ENCODE results near the gene PRSS12. TPM values are rescaled to one million over a fixed set of nuclear protein-coding genes. Genes with fewer than 3 reads are reported as not detected.
"Not testable (repeated sequence)": the region's sequence is repeated elsewhere in the genome, so short reads cannot be mapped to it uniquely, and the experiment has no call there.

The PRSS12 gene
- polyA plus RNA-seq, 4 donors: 12.2 to 17.0 (median 13.7) TPM

DNA sequence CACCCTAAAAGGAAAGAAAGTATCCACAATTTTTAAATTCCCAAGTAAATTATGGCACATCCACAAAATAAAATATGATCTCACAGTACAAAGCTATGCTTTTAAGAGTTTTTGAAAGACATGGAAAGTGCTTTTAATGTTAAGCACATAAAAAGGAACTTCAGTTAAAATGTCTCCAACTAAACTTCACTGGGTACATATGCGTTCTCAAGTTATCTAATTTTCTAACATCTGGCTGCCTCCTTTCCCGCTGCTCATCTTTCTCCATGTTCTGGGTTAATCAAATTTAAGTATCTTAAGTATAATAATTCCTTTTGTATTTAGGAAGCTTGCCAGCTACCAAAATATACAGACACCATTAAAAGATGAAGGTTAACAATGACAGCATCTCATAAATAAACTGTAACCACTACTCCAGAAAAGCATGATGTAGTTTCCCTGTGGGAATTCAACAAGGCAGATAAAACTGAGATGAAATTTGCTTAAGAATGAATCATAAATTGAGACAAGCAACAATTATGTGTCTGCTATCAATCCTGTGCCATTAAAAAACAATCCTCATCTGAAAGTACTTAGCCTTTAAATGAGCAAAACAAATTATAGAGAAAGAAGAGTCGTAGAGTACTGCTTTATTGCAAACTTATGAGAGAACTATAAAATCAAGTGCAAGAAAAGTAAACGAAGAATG lies 25.1 kb downstream of the PRSS12 start:
- DNase-seq (ENCODE audit: low read depth in 4 of 4, low spot score in 3 of 4): peak in 3 of 4 donors; percentile 16 to 49 (median 31)

GRCh38 chr4:118326585-118326984 lies 26.2 kb downstream of the PRSS12 start:
- no peak for DNase-seq (ENCODE audit: low read depth in 4 of 4, low spot score in 3 of 4)

DNA sequence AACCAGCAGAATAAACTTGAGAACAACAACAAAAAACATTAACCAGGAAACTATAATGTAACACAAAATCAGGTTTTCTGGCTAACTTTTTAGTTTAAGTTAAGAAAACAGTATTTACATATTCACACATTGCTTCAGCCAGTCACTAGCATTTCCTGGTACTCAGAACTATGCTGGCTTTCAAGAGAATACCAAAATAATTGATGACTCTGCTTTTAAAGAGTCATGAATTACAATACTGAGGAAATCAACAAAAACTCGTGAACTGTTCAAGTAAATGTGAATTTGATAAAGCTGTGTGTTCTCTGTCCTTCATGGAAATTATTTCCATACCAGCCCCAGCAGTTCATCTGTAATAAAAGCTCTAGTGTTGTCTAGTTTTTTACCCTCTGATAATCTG lies 27.4 kb downstream of the PRSS12 start:
- no peak for DNase-seq (ENCODE audit: low read depth in 4 of 4, low spot score in 3 of 4)

GRCh38 chr4:118322831-118323502 lies 29.8 kb downstream of the PRSS12 start:
- no peak for DNase-seq (ENCODE audit: low read depth in 4 of 4, low spot score in 3 of 4)

GRCh38 chr4:118318931-118319330 lies 33.9 kb downstream of the PRSS12 start:
- DNase-seq (ENCODE audit: low read depth in 4 of 4, low spot score in 3 of 4): no peak

GRCh38 chr4:118317691-118318090 lies 35.1 kb downstream of the PRSS12 start:
- no peak for DNase-seq (ENCODE audit: low read depth in 4 of 4, low spot score in 3 of 4)

DNA sequence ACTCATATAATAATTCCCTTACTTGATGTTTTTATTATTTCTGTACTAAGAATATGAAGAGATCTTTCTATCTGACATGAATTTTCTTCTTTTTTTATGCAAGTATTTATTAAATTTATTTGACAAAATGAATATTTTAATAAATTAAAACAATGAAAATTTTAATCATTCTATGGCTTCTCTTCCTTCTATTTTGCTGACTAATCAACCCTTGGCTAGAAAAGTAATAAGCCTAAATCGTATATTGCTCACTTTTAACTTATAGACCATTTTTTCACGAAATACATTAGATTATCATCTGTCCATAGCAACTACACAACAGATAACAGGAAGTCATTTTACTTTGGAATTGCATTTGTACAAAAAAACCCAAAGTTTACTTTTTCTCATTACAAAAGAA lies 38.6 kb downstream of the PRSS12 start:
- no peak for DNase-seq (ENCODE audit: low read depth in 4 of 4, low spot score in 3 of 4)

DNA sequence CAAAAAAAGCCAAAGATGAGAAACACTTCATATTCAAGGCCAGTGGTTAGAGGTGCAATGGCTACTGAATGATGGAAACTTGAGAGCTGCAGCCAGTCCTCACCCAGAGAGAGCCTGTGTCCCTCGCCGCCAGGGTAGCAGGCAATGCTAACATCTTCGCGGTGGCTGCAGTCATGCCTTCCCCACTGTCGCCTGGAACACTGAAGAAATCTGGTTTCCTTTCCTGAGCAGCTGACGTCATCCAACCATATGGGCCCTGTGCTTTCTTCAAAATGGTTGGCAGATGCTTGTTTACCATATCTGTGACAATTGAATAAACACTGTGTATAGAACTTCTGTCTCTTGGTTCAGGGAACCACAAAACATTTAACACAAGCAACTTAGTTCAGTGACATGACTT lies 39.7 kb downstream of the PRSS12 start:
- DNase-seq (ENCODE audit: low read depth in 4 of 4, low spot score in 3 of 4): no peak

GRCh38 chr4:118308306-118309030 lies 44.3 kb downstream of the PRSS12 start:
- DNase-seq (ENCODE audit: low read depth in 4 of 4, low spot score in 3 of 4): no peak

- no peak for DNase-seq (ENCODE audit: low read depth in 4 of 4, low spot score in 3 of 4)
Observed at GRCh38 chr4:118307643-118308042, 45.2 kb downstream of the PRSS12 start.

DNA sequence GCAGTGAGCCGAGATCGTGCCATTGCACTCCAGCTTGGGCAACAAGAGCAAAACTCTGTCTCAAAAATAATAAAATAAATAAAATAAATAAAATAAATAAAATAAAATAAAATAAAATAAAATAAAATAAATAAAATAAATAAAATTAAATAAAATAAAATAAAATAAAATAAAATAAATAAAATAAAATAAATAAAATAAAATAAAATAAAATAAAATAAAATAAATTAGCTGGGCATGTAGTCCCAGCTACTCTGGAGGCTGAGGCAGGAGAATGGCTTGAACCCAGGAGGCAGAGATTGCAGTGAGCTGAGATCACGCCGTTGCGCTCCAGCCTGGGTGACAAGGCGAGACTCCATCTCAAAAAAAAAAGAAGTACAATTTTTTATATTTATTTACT lies 53.2 kb downstream of the PRSS12 start:
- DNase-seq (ENCODE audit: low read depth in 4 of 4, low spot score in 3 of 4): not testable (repeated sequence)

DNA sequence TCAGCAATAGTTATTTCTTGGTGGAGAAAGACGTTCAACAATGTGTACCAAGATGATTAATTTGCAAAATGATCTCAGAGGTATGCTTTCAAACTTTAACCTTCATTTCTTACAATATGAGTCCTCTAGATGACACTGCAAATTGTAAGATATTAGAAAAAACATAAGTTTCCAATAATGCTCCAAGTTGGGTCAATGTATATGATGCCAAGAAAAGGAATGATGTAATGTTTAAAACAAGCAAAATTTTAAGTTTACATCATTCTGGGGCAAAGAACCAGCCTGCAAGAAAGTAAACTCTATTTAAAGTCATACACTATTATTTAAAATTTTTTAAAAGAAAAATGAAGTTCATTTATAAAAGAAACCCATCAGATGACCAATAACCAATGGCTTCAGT lies 56.1 kb downstream of the PRSS12 start:
- DNase-seq (ENCODE audit: low read depth in 4 of 4, low spot score in 3 of 4): no peak

DNA sequence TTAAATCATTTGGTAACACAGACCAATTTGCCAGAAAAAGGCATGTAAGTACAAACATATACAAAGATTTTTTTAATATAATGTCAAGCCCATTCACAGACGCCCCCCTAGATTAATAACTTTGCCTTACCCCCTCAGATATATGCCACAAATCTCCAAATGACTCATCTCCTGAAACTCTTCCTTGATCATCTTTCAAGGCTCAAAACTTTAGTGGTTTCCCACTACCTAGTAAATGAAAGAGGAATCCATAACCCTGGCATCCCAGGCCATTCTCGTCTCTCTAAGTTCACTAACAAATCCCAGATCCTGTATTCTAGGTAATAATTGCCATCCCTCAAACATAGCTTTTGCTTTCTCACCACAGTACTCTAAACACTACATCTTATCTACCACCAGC lies 61.9 kb downstream of the PRSS12 start:
- DNase-seq (ENCODE audit: low read depth in 4 of 4, low spot score in 3 of 4): no peak

- no peak for DNase-seq (ENCODE audit: low read depth in 4 of 4, low spot score in 3 of 4)
Observed at GRCh38 chr4:118289794-118290193, 63.0 kb downstream of the PRSS12 start.

GRCh38 chr4:118287711-118288451 lies 64.9 kb downstream of the PRSS12 start:
- no peak for DNase-seq (ENCODE audit: low read depth in 4 of 4, low spot score in 3 of 4)

GRCh38 chr4:118286685-118287084 lies 66.1 kb downstream of the PRSS12 start:
- no peak for DNase-seq (ENCODE audit: low read depth in 4 of 4, low spot score in 3 of 4)

DNA sequence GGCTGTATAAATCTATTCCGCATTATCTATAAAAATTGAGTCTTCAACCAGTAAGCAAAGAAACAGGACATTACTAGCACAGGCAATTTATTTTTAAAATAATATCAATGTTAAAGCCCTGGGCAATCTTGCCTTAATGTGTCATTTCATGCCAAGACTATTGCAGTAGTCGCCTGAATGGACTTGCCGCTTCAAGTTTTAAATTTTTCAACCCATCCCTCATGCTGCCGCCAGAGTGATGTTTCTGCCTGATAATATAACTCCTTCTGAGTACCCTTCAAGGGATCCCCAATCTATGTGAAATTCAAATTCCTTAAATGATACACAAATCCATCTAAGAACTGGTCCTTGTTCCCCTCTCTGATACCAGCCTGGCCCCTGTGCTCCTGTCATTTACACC lies 66.9 kb downstream of the PRSS12 start:
- no peak for DNase-seq (ENCODE audit: low read depth in 4 of 4, low spot score in 3 of 4)

- DNase-seq (ENCODE audit: low read depth in 4 of 4, low spot score in 3 of 4): no peak
Observed at GRCh38 chr4:118284169-118284568, 68.6 kb downstream of the PRSS12 start.

DNA sequence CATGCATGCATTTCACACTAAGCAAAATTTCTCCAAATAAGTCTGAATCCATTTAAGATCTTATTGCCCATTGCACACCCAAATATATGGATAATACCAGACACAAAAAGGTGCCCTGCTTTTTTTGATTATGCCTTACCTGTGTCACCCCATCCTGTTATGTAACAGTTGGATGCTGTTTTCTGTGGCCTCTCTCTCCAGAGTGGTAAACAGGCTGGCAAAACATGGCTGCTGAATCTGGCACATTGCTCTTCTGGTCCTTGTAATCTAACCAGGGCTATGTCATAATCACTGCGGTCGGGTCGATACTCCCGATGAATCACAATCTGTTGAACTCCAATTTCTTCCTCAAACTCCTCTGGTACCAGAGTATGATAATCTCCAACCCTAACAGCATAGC lies 70.1 kb downstream of the PRSS12 start:
- DNase-seq (ENCODE audit: low read depth in 4 of 4, low spot score in 3 of 4): no peak

DNA sequence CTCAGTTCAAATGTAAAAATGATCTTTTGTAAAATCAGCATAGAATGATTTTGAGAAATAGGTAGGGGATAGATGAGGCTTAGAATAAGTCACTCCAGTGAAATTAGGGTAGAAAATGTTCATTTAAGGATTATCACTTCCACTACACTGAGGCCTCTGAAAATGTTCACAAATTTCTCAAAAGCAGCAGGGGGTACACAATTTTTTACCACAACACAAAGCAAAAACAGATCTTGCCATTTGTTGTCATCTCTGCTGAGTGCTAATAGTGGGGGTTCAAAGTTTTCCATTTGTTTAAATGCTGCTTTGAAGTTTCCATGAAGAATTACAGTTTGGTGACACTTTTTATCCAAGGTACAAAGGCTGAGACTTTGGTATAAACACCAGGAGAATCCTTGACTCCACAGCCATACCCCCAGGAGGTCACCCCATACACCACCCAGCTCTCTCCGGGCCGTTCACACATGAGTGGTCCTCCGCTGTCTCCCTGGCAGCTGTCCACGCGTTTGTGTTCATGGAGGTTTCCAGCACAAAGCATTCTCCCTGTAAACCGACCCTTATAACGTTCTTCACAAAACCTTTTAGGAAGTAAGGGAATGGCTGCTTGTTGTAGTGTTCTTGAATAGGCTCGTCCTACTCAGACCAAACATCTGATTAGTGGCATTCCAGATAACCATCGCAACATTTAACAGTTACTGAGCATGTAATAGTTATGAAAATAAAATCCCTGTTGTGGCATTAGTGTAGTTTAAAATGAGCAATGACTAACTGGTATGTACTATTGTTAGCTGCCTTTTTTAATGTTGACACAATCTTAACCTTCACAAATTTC lies 71.0 kb downstream of the PRSS12 start:
- no peak for DNase-seq (ENCODE audit: low read depth in 4 of 4, low spot score in 3 of 4)

All from right renal pelvis (tissue), 4 donors.